Mononuclear cell (primary cell): Measurements from ENCODE around the gene SAG. TPM values are rescaled to one million over a fixed set of nuclear protein-coding genes. Genes with fewer than 3 reads are reported as not detected.

Experiments
- H3K27me3 ChIP-seq: 2 replicates; pipeline ENCODE4 v1.6.0; 2011; ENCODE audit warnings: low read length, control low read depth; ENCODE audit not compliant: insufficient read depth
- H3K4me1 ChIP-seq: 2 replicates; pipeline ENCODE4 v1.5.1; 2011; ENCODE audit warnings: mild to moderate bottlenecking, low read length, control low read depth; ENCODE audit not compliant: insufficient read depth
- H3K4me3 ChIP-seq: 2 replicates; pipeline ENCODE4 v1.5.1; 2011; ENCODE audit warnings: mild to moderate bottlenecking, low read length, moderate library complexity
- H3K9me3 ChIP-seq: 2 replicates; pipeline ENCODE4 v1.5.1; 2011; ENCODE audit warnings: low read depth, mild to moderate bottlenecking, control low read depth, low read length
- total RNA-seq: library from RNA; depleted of rRNA; stranded (reverse); fragments of >200 nt; gene quantifications from one replicate; pipeline ENCODE4 v1.2.3, GENCODE V29; 2012

SAG gene
- total RNA-seq, 1 donor: 0.21 TPM

- no peak overlapping the region for H3K4me3 ChIP-seq
- H3K27me3 ChIP-seq: no peaks in the 10 kb centered on the region
- H3K9me3 ChIP-seq: no peaks in the 10 kb centered on the region
- H3K4me1 ChIP-seq: peaks cover 80% of the 10 kb centered on the region
Observed at GRCh38 chr2:233381638-233381995, 74.0 kb downstream of the SAG start.

- Histone ChIP-seq H3K27me3 (no peaks in the 10 kb centered on the region), H3K4me3 (no peak overlapping the region), H3K4me1 (peaks cover 92% of the 10 kb centered on the region), H3K9me3 (no peaks in the 10 kb centered on the region)
Observed at GRCh38 chr2:233384015-233384414, 76.4 kb downstream of the SAG start.

- Histone ChIP-seq H3K4me3 (no peak overlapping the region), H3K4me1 (peaks cover 84% of the 10 kb centered on the region)
Observed at GRCh38 chr2:233384811-233385488, 77.3 kb downstream of the SAG start.

GRCh38 chr2:233385489-233386044 lies 78.0 kb downstream of the SAG start:
- H3K4me3 ChIP-seq: no peak overlapping the region
- H3K4me1 ChIP-seq: peaks cover 78% of the 10 kb centered on the region
- H3K9me3 ChIP-seq: no peaks in the 10 kb centered on the region

More at GRCh38 chr2:233384811-233385488, 77.3 kb downstream of the SAG start:
- H3K27me3 ChIP-seq: no peaks in the 10 kb centered on the region
- no peaks in the 10 kb centered on the region for H3K9me3 ChIP-seq

GRCh38 chr2:233386382-233387041 lies 78.9 kb downstream of the SAG start:
- H3K9me3 ChIP-seq: no peaks in the 10 kb centered on the region
- H3K4me1 ChIP-seq: peaks cover 68% of the 10 kb centered on the region
- H3K4me3 ChIP-seq: no peak overlapping the region
- no peaks in the 10 kb centered on the region for H3K27me3 ChIP-seq

More at GRCh38 chr2:233385489-233386044, 78.0 kb downstream of the SAG start:
- H3K27me3 ChIP-seq: no peaks in the 10 kb centered on the region

GRCh38 chr2:233387225-233387624 lies 79.6 kb downstream of the SAG start:
- Histone ChIP-seq H3K27me3 (no peaks in the 10 kb centered on the region), H3K9me3 (no peaks in the 10 kb centered on the region), H3K4me1 (peaks cover 61% of the 10 kb centered on the region), H3K4me3 (no peak overlapping the region)

GRCh38 chr2:233387667-233388528 lies 80.3 kb downstream of the SAG start:
- Histone ChIP-seq H3K4me1 (peaks cover 54% of the 10 kb centered on the region), H3K9me3 (no peaks in the 10 kb centered on the region), H3K27me3 (no peaks in the 10 kb centered on the region), H3K4me3 (no peak overlapping the region)

GRCh38 chr2:233389601-233390125 lies 82.0 kb downstream of the SAG start:
- Histone ChIP-seq H3K27me3 (no peaks in the 10 kb centered on the region), H3K4me1 (peaks cover 37% of the 10 kb centered on the region), H3K9me3 (no peaks in the 10 kb centered on the region), H3K4me3 (no peak overlapping the region)

- Histone ChIP-seq H3K9me3 (no peaks in the 10 kb centered on the region), H3K27me3 (no peaks in the 10 kb centered on the region), H3K4me3 (no peak overlapping the region), H3K4me1 (peaks cover 24% of the 10 kb centered on the region)
Observed at GRCh38 chr2:233395687-233396086, 88.1 kb downstream of the SAG start.

Other genes starting within 250 kb of the SAG start
- gene INPP5D, start 247.5 kb upstream of the SAG start, total RNA-seq: 122 TPM
- gene ATG16L1, start 56.1 kb upstream of the SAG start, total RNA-seq: 102 TPM
- 71.8 TPM for gene DGKD, start 46.7 kb downstream of the SAG start, total RNA-seq